ENCODE measurements around the gene SLC10A6. TPM values are rescaled to one million over a fixed set of nuclear protein-coding genes. Genes with fewer than 3 reads are reported as not detected.

SLC10A6 gene
- polyA plus RNA-seq, 1 donor, result 0.18 TPM

- no peak for DNase-seq (ENCODE audit: low read depth)
Measured at GRCh38 chr4:86778175-86778574, 71.0 kb downstream of the SLC10A6 start.

- no peak for DNase-seq (ENCODE audit: low read depth)
Measured at GRCh38 chr4:86775061-86775460, 74.1 kb downstream of the SLC10A6 start.

Other genes starting within 250 kb of the SLC10A6 start
- gene C4orf36, start 43.0 kb upstream of the SLC10A6 start, polyA plus RNA-seq (ENCODE audit: insufficient read length), result not detected
- gene AFF1, start 85.6 kb upstream of the SLC10A6 start, polyA plus RNA-seq (ENCODE audit: insufficient read length), result 25.1 TPM